Hepatocyte (in vitro differentiated cells): ENCODE results near the gene ACSS1. TPM values are rescaled to one million over a fixed set of nuclear protein-coding genes. Genes with fewer than 3 reads are reported as not detected.

Experiments
- DNase-seq: peaks from one replicate; pipeline ENCODE4 v3.0.0-alpha.2; 2016; ENCODE audit warnings: low spot score
- H2AFZ ChIP-seq: fragments of 200-600 bp; sonication (generic); 2 replicates; pipeline ENCODE4 v1.6.0; 2016; ENCODE audit warnings: antibody characterized with exemption, mild to moderate bottlenecking
- H3K27ac ChIP-seq: fragments of 200-600 bp; sonication (generic); 2 replicates; pipeline ENCODE4 v1.5.1; 2016; ENCODE audit warnings: mild to moderate bottlenecking
- H3K27me3 ChIP-seq: fragments of 200-600 bp; sonication (generic); 2 replicates; pipeline ENCODE4 v1.6.1; 2016
- H3K36me3 ChIP-seq: fragments of 200-600 bp; sonication (generic); replicated peaks from 2 replicates; pipeline ENCODE4 v1.5.1; 2016; ENCODE audit warnings: low read depth; ENCODE audit not compliant: insufficient read depth
- H3K4me1 ChIP-seq: fragments of 200-600 bp; sonication (generic); 2 replicates; pipeline ENCODE4 v1.5.1; 2016; ENCODE audit warnings: mild to moderate bottlenecking, moderate library complexity; ENCODE audit not compliant: insufficient read depth
- H3K4me2 ChIP-seq: fragments of 200-600 bp; sonication (generic); 2 replicates; pipeline ENCODE4 v1.6.0; 2016
- H3K4me3 ChIP-seq: fragments of 200-600 bp; sonication (generic); 2 replicates; pipeline ENCODE4 v1.5.1; 2016; ENCODE audit warnings: mild to moderate bottlenecking
- H3K79me2 ChIP-seq: fragments of 200-600 bp; sonication (generic); 2 replicates; pipeline ENCODE4 v1.6.0; 2017; ENCODE audit warnings: mild to moderate bottlenecking
- H3K9me2 ChIP-seq: fragments of 200-600 bp; sonication (generic); replicated peaks from 2 replicates; pipeline ENCODE4 v1.6.0; 2017; ENCODE audit warnings: mild to moderate bottlenecking; ENCODE audit not compliant: insufficient read depth
- H3K9me3 ChIP-seq: fragments of 200-600 bp; sonication (generic); 2 replicates; pipeline ENCODE4 v1.5.1; 2016; ENCODE audit warnings: low read depth, mild to moderate bottlenecking
- H4K20me1 ChIP-seq: fragments of 200-600 bp; sonication (generic); 2 replicates; pipeline ENCODE4 v1.6.0; 2016; ENCODE audit warnings: mild to moderate bottlenecking; ENCODE audit not compliant: insufficient read depth, poor library complexity, severe bottlenecking
- CTCF ChIP-seq: fragments of 200-600 bp; sonication (generic); IDR thresholded peaks from 2 replicates; pipeline ENCODE4 v1.5.1; 2016; ENCODE audit warnings: antibody characterized with exemption, mild to moderate bottlenecking; ENCODE audit not compliant: poor library complexity
- EZH2 ChIP-seq: fragments of 200-600 bp; sonication (generic); IDR thresholded peaks from 2 replicates; pipeline ENCODE4 v1.6.1; 2016; ENCODE audit warnings: antibody characterized with exemption, mild to moderate bottlenecking, borderline replicate concordance
- EZH2phosphoT487 ChIP-seq: fragments of 200-600 bp; sonication (generic); IDR thresholded peaks from one replicate; pipeline ENCODE4 v1.6.1; 2018; ENCODE audit warnings: antibody characterized with exemption, mild to moderate bottlenecking, low read depth, moderate library complexity; ENCODE audit not compliant: unreplicated experiment, severe bottlenecking
- WGBS: methylation state at CpG from one replicate; pipeline ENCODE4 v1.1.6; 2016; ENCODE audit warnings: low lambda C conversion rate; ENCODE audit errors: missing lambda C conversion rate; 5-methylcytosine and 5-hydroxymethylcytosine counted together
- polyA plus RNA-seq: library from polyadenylated mRNA; unstranded; fragments of >200 nt; fragmentation: Nextera tagmentation; extraction: Ambion mirVana; gene quantifications from 2 replicates; pipeline ENCODE4 v1.2.1, GENCODE V29; 2016
- total RNA-seq: library from RNA; depleted of rRNA; stranded (reverse); fragments of >200 nt; gene quantifications from 2 replicates; pipeline ENCODE4 v1.2.3, GENCODE V29; 2014

The ACSS1 gene
- total and polyA plus RNA-seq, 2 experiments from 2014 or later = 20.5 to 37.7 TPM

DNA sequence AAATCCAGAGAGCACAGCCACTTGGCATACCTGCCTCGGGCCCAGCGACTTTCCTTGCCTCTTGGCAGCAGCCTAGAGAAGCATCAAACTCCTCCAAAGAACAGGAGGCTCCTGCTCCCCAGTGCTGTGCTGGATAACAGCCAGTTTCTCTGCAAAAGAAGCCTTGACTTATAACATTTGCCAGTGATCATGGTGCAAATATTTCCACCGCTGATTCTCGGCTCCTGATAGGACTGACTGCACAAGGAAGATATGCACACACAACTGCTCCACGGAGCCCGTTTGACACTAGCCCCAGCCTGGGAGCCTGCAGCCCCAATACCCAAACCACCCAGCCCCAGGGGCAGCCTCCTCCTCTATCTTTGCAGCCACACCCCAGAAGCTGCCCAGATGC lies 17.5 kb downstream of the ACSS1 start:
- H2AFZ ChIP-seq = no peak overlapping the region
- peak; percentile 62 for DNase-seq
- WGBS = 60% methylated on average over 6 of the region's 6 CpGs
- H4K20me1 ChIP-seq = peaks cover 7% of the 10 kb centered on the region
- H3K4me2 ChIP-seq = peak overlapping the region; percentile 51
- H3K27me3 ChIP-seq = no peaks in the 10 kb centered on the region
- H3K36me3 ChIP-seq = no peaks in the 10 kb centered on the region
- H3K9me2 ChIP-seq = no peaks in the 10 kb centered on the region
- H3K4me3 ChIP-seq = no peak overlapping the region
- H3K9me3 ChIP-seq = no peaks in the 10 kb centered on the region
- peaks cover 28% of the 10 kb centered on the region for H3K4me1 ChIP-seq
- peak overlapping the region; percentile 45 for H3K27ac ChIP-seq
- peaks cover 5% of the 10 kb centered on the region for H3K79me2 ChIP-seq
- TF ChIP-seq EZH2phosphoT487 (no peak), CTCF (no peak)

DNA sequence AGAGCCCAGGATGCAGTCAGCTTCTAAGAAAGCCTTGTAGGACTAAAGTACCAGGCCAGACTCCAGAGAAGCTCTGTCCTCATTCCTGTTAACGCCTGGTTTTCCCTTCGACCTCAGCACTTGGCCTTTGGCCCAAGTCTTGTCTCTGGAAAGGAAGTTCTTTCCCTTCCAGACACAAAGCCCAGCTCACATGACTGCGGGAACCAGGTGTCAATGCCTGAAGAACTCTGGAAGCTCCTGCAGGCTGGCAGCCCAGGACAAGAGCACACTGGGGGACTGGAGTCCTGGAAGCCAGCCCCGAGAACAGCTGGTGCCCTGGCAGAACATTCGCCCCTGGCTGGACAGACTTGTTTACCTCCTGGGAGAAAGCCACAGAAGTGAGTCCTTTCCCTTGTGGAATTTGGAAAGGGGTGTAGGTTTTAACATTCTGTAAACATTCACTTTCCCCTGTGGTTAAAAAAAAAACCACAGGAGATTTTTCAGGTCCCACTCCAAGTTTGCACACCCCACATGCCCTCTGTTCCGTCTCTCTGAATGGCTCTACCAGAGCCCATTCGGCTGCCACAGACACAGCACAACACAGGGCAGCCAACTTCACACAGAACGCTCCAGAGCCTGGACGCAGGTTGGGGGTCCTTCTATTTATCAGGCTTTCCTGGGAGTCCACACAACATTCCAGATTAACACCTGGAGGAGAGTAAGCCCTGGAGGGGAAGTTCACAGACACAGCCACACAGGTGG lies 18.1 kb downstream of the ACSS1 start:
- Histone ChIP-seq H3K4me1 (peaks cover 28% of the 10 kb centered on the region), H3K36me3 (no peaks in the 10 kb centered on the region), H4K20me1 (peaks cover 7% of the 10 kb centered on the region), H3K9me3 (no peaks in the 10 kb centered on the region), H2AFZ (no peak overlapping the region), H3K4me2 (peak overlapping the region; percentile 51), H3K79me2 (peaks cover 5% of the 10 kb centered on the region), H3K9me2 (no peaks in the 10 kb centered on the region), H3K4me3 (no peak overlapping the region), H3K27ac (peak overlapping the region; percentile 45), H3K27me3 (no peaks in the 10 kb centered on the region)
- TF ChIP-seq EZH2phosphoT487 (no peak), CTCF (no peak), EZH2 (no peak)
- DNase-seq = peak; percentile 61
- WGBS = 68% methylated on average over 9 of the region's 9 CpGs

DNA sequence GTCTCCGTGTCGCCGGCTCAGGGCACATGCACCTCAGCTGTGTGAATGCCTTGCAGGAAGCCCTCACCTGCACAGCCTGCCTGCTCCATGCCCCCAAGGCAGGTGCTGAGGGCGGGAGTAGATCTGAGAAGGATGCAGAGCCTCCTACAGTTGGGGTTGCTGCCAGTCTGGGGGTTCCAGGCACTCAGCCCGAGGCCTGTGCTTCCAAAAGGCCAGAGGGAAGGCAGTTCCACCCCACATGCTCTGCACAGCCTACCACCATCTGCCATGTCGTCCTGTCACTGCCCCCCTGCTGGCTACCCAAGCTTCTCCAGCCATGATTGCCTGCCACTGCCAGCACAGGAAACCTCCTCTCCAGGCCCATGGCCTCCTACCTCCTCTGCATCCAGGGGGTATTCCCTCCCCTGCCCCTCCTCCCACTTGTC lies 19.3 kb downstream of the ACSS1 start:
- no peaks in the 10 kb centered on the region for H3K36me3 ChIP-seq
- no peaks in the 10 kb centered on the region for H3K9me2 ChIP-seq
- peaks cover 32% of the 10 kb centered on the region for H3K4me1 ChIP-seq
- TF ChIP-seq CTCF (no peak), EZH2 (no peak), EZH2phosphoT487 (no peak)
- H2AFZ ChIP-seq = no peak overlapping the region
- no peaks in the 10 kb centered on the region for H3K9me3 ChIP-seq
- WGBS = 91% methylated on average over 6 of the region's 6 CpGs
- peaks cover 7% of the 10 kb centered on the region for H4K20me1 ChIP-seq
- H3K27me3 ChIP-seq = no peaks in the 10 kb centered on the region
- no peak for DNase-seq
- H3K4me3 ChIP-seq = no peak overlapping the region
- no peak overlapping the region for H3K27ac ChIP-seq
- H3K4me2 ChIP-seq = no peak overlapping the region
- H3K79me2 ChIP-seq = peaks cover 8% of the 10 kb centered on the region
